Transverse colon (tissue), 4 donors: Measurements from ENCODE around the gene TLL2.

Experiments
- EP300 ChIP-seq: sonication (generic); formaldehyde crosslinking; IDR thresholded peaks from one replicate; pipeline ENCODE4 v1.6.1; 2017; ENCODE audit warnings: antibody characterized with exemption, low read depth
- POLR2A ChIP-seq: fragments of 450-650 bp; IDR thresholded peaks from one replicate; pipeline ENCODE4 v1.6.1; 2016; ENCODE audit warnings: antibody characterized with exemption, mild to moderate bottlenecking, moderate library complexity
- POLR2AphosphoS5 ChIP-seq, 3 donors: sonication (generic); formaldehyde crosslinking; IDR thresholded peaks; one replicate each; pipeline ENCODE4 v1.6.1; 2016; ENCODE audit warnings: antibody characterized with exemption in 3 of 3
- TF ChIP-seq, protein P1 (sequence below), 5 experiments: fragments of 200-600 bp in 3 of 5; fragments of 450-650 bp in 2 of 5; sonication (generic) in 3 of 5; IDR thresholded peaks; 1 replicate in 2 of 5; 2 replicates in 3 of 5; pipeline ENCODE4 v1.5.1; 2016 to 2017; ENCODE audit warnings: antibody characterized with exemption in 5 of 5, inconsistent platforms in 3 of 5, mild to moderate bottlenecking in 2 of 5, moderate library complexity in 1 of 5

GRCh38 chr10:96419351-96419750, 94.4 kb downstream of the TLL2 start:
- TF ChIP-seq, protein P1, sequence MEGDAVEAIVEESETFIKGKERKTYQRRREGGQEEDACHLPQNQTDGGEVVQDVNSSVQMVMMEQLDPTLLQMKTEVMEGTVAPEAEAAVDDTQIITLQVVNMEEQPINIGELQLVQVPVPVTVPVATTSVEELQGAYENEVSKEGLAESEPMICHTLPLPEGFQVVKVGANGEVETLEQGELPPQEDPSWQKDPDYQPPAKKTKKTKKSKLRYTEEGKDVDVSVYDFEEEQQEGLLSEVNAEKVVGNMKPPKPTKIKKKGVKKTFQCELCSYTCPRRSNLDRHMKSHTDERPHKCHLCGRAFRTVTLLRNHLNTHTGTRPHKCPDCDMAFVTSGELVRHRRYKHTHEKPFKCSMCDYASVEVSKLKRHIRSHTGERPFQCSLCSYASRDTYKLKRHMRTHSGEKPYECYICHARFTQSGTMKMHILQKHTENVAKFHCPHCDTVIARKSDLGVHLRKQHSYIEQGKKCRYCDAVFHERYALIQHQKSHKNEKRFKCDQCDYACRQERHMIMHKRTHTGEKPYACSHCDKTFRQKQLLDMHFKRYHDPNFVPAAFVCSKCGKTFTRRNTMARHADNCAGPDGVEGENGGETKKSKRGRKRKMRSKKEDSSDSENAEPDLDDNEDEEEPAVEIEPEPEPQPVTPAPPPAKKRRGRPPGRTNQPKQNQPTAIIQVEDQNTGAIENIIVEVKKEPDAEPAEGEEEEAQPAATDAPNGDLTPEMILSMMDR (IDR thresholded peaks at IDR 0.05), result no peak
- TF ChIP-seq POLR2AphosphoS5 (IDR thresholded peaks at IDR 0.05) (no peak), POLR2A (no peak), EP300 (no peak)
